Activated naive CD8-positive, alpha-beta T cell (primary cell): ENCODE data around the gene PARP11.
A peak's percentile ranks its signal among the peaks of the same experiment; 100 is the strongest.
"Not testable (repeated sequence)": the region's sequence is repeated elsewhere in the genome, so short reads cannot be mapped to it uniquely, and the experiment has no call there.

Experiments used
- H3K27ac Mint-ChIP-seq: one replicate; pipeline ENCODE4 v1.8.0; 2021; ENCODE audit warnings: mixed read lengths
- H3K27me3 Mint-ChIP-seq: one replicate; pipeline ENCODE4 v1.8.0; 2021; ENCODE audit warnings: mixed read lengths
- H3K36me3 Mint-ChIP-seq: one replicate; pipeline ENCODE4 v1.8.0; 2021; ENCODE audit warnings: mixed read lengths
- H3K4me1 Mint-ChIP-seq: one replicate; pipeline ENCODE4 v1.8.0; 2021; ENCODE audit warnings: low read depth, mixed read lengths
- H3K4me3 Mint-ChIP-seq: one replicate; pipeline ENCODE4 v1.8.0; 2021; ENCODE audit warnings: mild to moderate bottlenecking, mixed read lengths
- H3K9me3 Mint-ChIP-seq: one replicate; pipeline ENCODE4 v1.8.0; 2021; ENCODE audit warnings: low read depth, mixed read lengths

PARP11 gene

DNA sequence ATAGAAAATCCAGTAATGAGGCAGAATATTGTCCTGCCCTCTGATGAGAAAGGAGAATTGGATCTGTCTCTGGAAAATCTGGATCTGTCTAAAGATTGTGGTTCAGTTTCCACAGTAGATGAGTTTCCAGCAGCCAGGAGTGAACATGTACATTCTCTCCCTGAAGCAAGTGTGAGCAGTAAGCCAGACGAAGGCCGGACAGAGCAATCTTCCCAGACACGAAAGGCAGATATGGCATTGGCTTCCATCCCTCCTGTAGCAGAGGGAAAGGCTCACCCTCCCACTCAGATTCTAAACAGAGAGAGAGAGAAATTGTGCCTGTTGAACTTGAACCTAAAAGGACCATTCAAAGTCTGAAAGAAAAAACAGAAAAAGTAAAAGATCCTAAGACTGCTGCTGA is 31.4 kb downstream of the PARP11 start:
- no peaks in the 10 kb centered on the region for H3K27me3 Mint-ChIP-seq
- H3K4me1 Mint-ChIP-seq: peaks cover 57% of the 10 kb centered on the region
- H3K36me3 Mint-ChIP-seq: peaks cover 36% of the 10 kb centered on the region
- peak overlapping the region; percentile 13 for H3K27ac Mint-ChIP-seq
- H3K4me3 Mint-ChIP-seq: no peak overlapping the region
- no peaks in the 10 kb centered on the region for H3K9me3 Mint-ChIP-seq

DNA sequence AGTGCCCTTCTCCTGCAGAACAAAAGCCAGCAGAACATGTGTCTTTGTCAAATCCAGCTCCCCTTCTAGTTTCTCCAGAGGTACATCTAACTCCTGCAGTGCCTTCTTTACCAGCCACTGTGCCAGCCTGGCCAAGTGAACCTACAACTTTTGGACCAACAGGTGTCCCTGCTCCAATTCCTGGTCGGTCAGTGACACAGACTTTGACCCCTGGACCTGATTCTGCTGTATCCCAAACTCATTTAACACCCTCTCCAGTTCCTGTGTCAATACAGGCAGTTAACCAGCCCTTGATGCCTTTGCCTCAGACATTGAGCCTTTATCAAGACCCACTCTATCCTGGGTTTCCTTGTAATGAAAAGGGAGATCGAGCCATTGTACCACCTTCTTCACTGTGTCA is 32.4 kb downstream of the PARP11 start:
- peaks cover 39% of the 10 kb centered on the region for H3K36me3 Mint-ChIP-seq
- not testable (repeated sequence) for H3K9me3 Mint-ChIP-seq, H3K4me3 Mint-ChIP-seq, H3K27me3 Mint-ChIP-seq
- H3K27ac Mint-ChIP-seq: peak overlapping the region; percentile 58
- H3K4me1 Mint-ChIP-seq: peaks cover 64% of the 10 kb centered on the region

DNA sequence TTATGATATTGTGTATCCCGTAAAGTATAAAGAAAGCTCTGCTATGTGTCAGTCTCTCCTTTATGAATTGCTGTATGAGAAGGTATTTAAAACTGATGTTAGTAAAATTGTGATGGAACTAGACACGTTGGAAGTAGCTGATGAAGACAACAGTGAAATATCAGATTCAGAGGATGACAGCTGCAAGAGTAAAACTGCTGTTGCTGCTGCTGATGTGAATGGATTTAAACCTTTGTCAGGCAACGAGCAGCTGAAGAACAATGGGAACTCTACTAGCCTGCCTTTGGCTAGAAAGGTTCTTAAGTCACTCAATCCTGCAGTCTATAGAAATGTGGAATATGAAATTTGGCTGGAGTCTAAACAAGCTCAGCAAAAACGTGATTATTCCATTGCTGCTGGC is 33.5 kb downstream of the PARP11 start:
- Mint-ChIP-seq H3K36me3 (peaks cover 35% of the 10 kb centered on the region), H3K4me1 (peaks cover 65% of the 10 kb centered on the region), H3K27ac (peak overlapping the region; percentile 58), H3K4me3 (peak overlapping the region; percentile 46)
- H3K27me3 Mint-ChIP-seq, H3K9me3 Mint-ChIP-seq: not testable (repeated sequence)

DNA sequence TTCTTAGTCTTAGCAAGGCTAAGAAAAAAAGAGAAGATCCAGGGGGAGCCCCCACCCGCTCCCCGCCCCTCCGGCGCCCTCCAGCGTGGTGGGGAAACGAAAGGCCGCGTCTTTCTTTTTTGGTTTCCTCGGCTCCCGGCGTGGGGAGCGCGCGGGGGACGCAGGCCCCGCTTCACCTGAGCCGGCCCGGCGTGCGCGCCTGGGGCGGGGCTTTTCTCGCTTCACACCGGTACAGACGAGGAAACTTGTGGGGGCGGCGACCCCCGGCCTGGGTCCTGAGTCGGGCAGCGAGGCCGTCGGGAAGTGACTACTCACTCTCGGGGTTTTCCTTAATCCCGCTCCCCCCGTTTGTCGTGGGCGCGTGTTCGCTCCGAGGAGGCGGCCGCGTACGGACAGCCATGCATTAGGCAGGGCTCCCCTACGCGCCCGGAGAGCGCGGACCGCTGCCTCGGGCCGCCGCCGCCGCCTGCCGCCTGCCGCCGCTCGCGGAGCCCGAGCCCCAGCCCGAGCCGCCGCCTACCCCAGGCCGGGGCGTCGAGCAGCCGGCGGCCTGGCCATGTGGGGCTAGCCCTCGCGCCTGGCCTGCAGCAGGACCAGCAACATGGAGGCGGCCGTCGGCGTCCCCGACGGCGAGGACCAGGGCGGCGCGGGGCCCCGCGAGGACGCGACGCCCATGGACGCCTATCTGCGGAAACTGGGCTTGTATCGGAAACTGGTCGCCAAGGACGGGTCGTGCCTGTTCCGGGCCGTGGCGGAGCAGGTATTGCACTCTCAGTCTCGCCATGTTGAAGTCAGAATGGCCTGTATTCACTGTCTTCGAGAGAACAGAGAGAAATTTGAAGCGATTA is 34.3 kb downstream of the PARP11 start:
- Mint-ChIP-seq H3K4me3 (peak overlapping the region; percentile 77), H3K4me1 (peaks cover 63% of the 10 kb centered on the region), H3K36me3 (peaks cover 33% of the 10 kb centered on the region), H3K27ac (peak overlapping the region; percentile 86)
- not testable (repeated sequence) for H3K9me3 Mint-ChIP-seq, H3K27me3 Mint-ChIP-seq

DNA sequence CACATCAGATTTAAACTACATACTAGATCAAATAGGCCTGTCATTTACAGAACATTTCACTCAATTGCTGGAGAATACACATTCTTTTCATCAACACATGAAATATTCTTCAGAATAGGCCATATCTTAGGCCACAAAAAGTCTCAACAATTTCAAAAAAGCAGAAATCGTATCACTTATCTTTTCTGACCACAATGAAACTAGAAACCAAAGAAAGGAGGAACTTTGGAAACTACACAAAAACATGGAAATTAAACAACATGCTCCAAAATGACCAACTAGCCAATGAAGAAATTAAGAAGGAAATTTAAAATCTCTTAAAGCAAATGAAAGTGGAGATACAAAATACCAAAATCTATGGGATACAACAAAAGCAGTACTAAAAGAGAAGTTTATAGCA is 35.1 kb downstream of the PARP11 start:
- Mint-ChIP-seq H3K4me1 (peaks cover 62% of the 10 kb centered on the region), H3K9me3 (no peaks in the 10 kb centered on the region), H3K27me3 (no peaks in the 10 kb centered on the region), H3K36me3 (peaks cover 33% of the 10 kb centered on the region), H3K27ac (peak overlapping the region; percentile 86), H3K4me3 (peak overlapping the region; percentile 77)

DNA sequence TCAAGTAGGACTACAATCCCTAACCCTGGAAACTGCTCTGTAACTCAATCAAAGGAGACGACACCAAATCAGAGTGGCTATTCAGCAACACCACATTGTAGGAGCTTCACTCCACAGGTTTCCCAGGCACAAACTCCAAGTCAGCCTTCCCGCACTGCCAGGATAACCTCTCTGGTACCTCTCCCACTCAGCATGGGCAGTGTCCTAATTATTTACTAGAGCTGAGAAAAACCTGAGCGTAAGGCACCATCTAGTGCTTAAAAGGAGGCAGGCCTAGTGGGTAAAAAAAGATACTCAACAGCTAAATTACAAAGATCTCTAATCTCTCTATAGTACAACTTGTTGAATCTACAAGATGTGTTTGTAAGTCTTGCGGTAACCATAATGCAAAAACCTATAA is 36.1 kb downstream of the PARP11 start:
- Mint-ChIP-seq H3K27me3 (no peaks in the 10 kb centered on the region), H3K4me1 (peaks cover 64% of the 10 kb centered on the region), H3K36me3 (peaks cover 30% of the 10 kb centered on the region), H3K4me3 (peak overlapping the region; percentile 38), H3K9me3 (no peaks in the 10 kb centered on the region), H3K27ac (peak overlapping the region; percentile 77)

DNA sequence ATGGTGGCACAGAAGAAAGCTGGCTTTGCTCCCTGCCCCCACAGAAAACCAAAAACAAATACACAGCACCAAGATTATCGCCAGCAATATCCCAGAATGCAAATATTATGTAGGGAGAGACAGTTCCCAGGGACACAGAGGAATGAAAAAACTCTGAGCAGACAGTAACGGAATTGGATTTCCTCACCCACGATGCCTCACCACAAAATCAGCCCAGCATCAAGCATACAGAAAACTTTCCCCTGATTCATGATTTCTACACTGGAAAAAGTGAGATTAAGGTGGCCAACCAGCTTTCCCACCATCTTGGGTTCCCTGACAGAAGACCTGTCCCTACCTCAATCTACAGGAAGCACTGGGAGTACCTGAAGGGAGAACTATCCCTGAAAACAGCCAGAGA is 36.6 kb downstream of the PARP11 start:
- H3K27me3 Mint-ChIP-seq: no peaks in the 10 kb centered on the region
- peaks cover 66% of the 10 kb centered on the region for H3K4me1 Mint-ChIP-seq
- H3K9me3 Mint-ChIP-seq: no peaks in the 10 kb centered on the region
- H3K4me3 Mint-ChIP-seq: peak overlapping the region; percentile 27
- H3K27ac Mint-ChIP-seq: peak overlapping the region; percentile 18
- peaks cover 27% of the 10 kb centered on the region for H3K36me3 Mint-ChIP-seq

DNA sequence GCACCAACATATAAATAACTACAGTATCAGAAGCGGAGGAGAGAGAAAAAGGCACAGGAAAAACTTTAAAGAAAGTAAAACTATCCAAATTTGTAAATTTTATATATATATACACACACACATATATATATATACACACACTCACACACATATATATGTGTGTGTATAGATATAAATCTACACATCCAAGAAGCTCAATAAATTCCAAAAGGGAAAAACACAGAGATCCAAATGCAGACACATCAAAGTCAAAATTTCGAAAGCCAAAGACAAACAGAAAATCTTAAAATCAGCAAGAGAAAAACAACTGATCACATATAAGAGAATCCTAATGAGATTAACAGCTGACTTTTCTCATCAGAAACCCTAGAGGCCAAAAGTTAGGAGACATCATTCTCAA is 37.3 kb downstream of the PARP11 start:
- Mint-ChIP-seq H3K4me3 (no peak overlapping the region), H3K27ac (no peak overlapping the region), H3K36me3 (peaks cover 24% of the 10 kb centered on the region), H3K4me1 (peaks cover 68% of the 10 kb centered on the region), H3K27me3 (no peaks in the 10 kb centered on the region), H3K9me3 (no peaks in the 10 kb centered on the region)

DNA sequence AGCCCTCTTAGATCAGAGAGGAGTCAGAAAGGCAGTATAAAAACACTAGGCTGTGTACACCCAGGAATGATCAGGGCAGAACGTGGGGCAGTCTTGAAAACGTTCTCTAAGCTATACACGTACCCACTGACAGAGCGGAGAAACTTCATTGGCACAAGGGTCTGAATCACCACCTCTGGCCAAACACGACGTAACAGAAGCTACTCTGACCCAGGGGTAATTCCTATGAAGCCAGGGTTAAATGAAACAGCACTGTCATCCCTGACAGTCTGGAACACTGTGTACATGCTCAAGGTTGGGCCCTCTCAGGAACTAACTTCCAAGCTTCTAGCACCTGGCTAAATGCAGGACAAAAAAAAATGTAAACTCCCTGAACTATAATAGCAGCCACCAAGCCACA is 38.4 kb downstream of the PARP11 start:
- Mint-ChIP-seq H3K4me1 (peaks cover 63% of the 10 kb centered on the region), H3K36me3 (peaks cover 17% of the 10 kb centered on the region)

DNA sequence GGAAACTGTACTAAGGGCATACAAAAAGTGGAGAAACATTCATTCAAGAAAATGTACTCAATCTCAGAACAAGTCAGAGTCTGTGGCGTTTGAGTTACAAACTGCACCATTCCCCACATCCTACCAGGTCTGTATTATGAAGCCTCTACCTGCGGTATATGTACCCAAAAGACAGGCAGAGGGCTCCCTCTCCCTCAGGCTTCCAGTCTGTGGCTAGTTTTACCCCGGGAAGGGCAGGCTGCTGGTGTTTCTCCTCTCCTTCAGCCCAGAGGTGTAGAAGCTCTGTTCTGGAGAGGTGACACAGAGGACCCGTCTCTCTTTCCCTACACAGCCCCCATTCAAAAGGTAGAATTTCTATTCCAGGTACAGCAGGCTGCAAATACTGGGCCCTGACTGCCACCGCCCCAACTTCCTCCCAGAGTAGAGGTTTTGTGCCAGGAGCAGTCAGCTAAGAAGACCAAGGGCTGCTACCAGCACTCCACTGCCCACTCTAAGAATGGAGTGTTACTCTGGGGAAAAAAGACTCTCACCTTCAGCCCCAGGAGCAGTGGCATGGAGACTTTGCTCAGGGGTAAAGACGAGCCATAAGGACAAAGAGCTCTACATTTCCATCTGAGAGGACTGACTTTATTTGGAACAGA is 39.4 kb downstream of the PARP11 start:
- H3K4me3 Mint-ChIP-seq: no peak overlapping the region
- peaks cover 58% of the 10 kb centered on the region for H3K4me1 Mint-ChIP-seq
- H3K27ac Mint-ChIP-seq: no peak overlapping the region
- no peaks in the 10 kb centered on the region for H3K27me3 Mint-ChIP-seq
- peaks cover 14% of the 10 kb centered on the region for H3K36me3 Mint-ChIP-seq
- no peaks in the 10 kb centered on the region for H3K9me3 Mint-ChIP-seq

More for the DNA sequence above, 38.4 kb downstream of the PARP11 start:
- no peaks in the 10 kb centered on the region for H3K9me3 Mint-ChIP-seq
- H3K27ac Mint-ChIP-seq: no peak overlapping the region
- H3K4me3 Mint-ChIP-seq: no peak overlapping the region
- H3K27me3 Mint-ChIP-seq: no peaks in the 10 kb centered on the region

DNA sequence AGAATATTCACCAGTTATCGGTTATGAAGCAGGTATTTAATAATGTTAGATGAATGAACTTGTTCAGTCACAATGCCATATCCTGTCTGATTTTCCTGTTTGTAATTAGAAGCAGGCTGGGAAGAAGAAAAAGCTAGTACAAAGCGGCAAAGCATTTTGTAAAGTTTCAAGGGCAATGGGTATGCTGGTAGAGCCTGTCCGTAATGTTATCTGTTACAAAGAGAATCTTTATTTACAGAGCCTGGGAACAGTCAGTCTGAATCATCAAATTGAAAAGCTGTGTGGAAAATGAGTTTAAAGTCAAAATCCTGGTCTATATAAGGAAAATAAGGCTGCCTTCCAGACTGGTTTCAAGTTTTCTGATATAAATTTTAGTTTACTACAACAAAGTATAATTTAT is 40.5 kb downstream of the PARP11 start:
- no peak overlapping the region for H3K4me3 Mint-ChIP-seq
- no peaks in the 10 kb centered on the region for H3K27me3 Mint-ChIP-seq
- H3K36me3 Mint-ChIP-seq: peaks cover 10% of the 10 kb centered on the region
- H3K9me3 Mint-ChIP-seq: no peaks in the 10 kb centered on the region
- no peak overlapping the region for H3K27ac Mint-ChIP-seq
- H3K4me1 Mint-ChIP-seq: peaks cover 50% of the 10 kb centered on the region

DNA sequence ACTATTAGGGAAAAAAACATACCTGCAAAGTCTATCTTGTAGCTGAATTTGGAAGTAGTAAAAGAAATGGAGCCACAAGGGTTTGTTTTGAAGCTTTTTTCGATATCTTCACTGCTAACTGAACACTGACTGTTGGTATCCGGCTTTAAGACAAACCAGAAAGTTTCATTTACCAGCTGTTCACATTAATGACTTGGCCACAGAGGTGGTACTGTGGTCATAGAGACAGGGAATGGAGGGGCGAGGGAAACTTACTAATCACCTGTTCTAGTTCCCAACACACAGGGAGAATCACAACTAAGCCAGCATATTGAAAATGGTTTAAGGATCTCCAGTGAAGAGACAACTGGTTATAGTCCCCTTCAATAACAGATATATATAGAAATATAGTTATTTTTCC is 44.3 kb downstream of the PARP11 start:
- H3K27me3 Mint-ChIP-seq: no peaks in the 10 kb centered on the region
- H3K36me3 Mint-ChIP-seq: peaks cover 7% of the 10 kb centered on the region
- no peak overlapping the region for H3K4me3 Mint-ChIP-seq
- peaks cover 17% of the 10 kb centered on the region for H3K4me1 Mint-ChIP-seq
- H3K27ac Mint-ChIP-seq: no peak overlapping the region
- H3K9me3 Mint-ChIP-seq: no peaks in the 10 kb centered on the region

DNA sequence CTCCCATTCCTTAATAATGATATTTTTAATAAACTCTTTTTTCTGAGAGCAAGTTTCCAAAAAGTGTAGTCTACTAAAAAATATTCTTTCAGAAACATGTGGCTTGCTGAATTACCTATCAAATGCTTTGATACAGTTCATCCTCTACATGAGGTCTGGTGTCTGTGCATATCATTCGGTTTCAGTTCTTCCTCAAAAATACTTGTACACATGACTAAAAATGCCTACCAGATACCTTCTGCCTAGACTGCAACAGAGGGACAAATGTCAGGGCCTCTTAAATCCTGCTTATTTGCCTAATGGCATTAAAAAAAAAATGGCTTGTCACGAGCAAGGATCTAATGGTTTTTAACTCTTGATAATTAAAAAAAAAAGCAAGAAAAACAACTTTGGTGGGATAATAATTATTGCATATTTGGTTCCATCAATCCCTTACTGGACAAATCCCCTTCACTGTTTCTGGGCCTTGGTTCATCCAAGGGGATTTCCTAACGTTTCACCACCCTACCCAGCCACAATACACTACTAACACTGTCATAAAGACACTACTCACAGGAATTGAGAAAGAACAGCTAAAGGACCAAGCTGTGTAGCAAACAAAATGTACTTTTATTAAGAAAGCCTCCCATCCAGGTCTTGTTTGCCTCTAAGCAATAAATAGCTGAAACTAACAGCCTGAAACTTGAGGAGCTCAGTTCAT is 45.7 kb downstream of the PARP11 start:
- H3K36me3 Mint-ChIP-seq: peaks cover 7% of the 10 kb centered on the region
- no peak overlapping the region for H3K4me3 Mint-ChIP-seq
- H3K9me3 Mint-ChIP-seq: no peaks in the 10 kb centered on the region
- no peak overlapping the region for H3K27ac Mint-ChIP-seq
- H3K4me1 Mint-ChIP-seq: peaks cover 6% of the 10 kb centered on the region
- no peaks in the 10 kb centered on the region for H3K27me3 Mint-ChIP-seq

DNA sequence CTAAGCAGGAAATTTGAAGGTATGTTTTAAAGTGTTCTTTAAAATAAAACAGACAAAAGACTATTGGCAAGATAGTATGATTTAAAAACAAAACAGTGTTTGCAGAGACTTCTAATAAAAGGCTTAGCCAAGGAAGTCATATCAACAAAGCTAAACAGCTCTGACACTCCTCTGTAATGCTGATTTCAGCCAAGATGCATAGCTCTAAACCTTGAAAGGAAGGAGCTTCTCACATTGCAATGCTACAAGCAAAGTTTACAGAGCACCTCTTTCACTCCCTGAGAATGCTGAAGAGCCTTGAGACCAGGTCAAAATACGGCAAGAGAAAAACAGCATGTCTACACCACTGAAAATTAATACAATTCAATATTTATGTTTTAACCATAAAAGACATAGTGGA is 51.8 kb downstream of the PARP11 start:
- Mint-ChIP-seq H3K9me3 (no peaks in the 10 kb centered on the region), H3K27ac (no peak overlapping the region), H3K4me3 (no peak overlapping the region), H3K4me1 (no peaks in the 10 kb centered on the region), H3K36me3 (peaks cover 7% of the 10 kb centered on the region), H3K27me3 (no peaks in the 10 kb centered on the region)

DNA sequence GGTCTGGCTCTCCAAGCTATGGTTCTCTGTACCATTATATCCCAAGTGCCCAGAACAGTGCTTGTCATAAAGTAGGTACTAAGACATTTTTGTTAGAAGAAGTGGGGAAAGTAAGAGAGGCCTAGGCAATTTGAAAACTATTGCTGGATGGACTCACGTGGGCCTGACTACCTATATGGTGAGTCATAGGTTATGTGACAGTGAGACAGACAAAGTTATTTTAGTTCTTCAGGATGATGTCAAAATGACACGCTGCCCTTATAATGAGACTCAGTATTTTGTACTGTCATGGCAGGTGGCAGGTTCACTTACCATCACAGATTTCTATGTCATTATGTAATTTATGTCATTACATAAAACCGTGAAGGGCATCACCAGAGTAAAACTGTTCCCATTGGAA is 53.1 kb downstream of the PARP11 start:
- Mint-ChIP-seq H3K27me3 (no peaks in the 10 kb centered on the region), H3K9me3 (no peaks in the 10 kb centered on the region), H3K27ac (no peak overlapping the region), H3K4me3 (no peak overlapping the region), H3K36me3 (peaks cover 4% of the 10 kb centered on the region), H3K4me1 (no peaks in the 10 kb centered on the region)
